ENCODE data around the gene TMUB2. TPM values are rescaled to one million over a fixed set of nuclear protein-coding genes. Genes with fewer than 3 reads are reported as not detected.
A peak's percentile ranks its signal among the peaks of the same experiment; 100 is the strongest.

Gene TMUB2
- total and polyA plus RNA-seq, 9 of the 15 experiments (the other 6 are each of a cell fraction or from before 2014, with no cell fraction given), result 4.1 to 29.8 (median 16.3) TPM

- no peak for TF ChIP-seq SP2 (IDR thresholded peaks at IDR 0.05; ENCODE audit: extremely low read depth, low read depth, low read length, poor library complexity, severe bottlenecking)
- TF ChIP-seq MYNN (IDR thresholded peaks at IDR 0.05), result peak; percentile 42; the same call in 1 of the 2 replicates
- TF ChIP-seq MYNN (CRISPR knock-in tag; IDR thresholded peaks at IDR 0.05), result no peak
- peak; percentile 88 for TF ChIP-seq ZNF740 (CRISPR knock-in tag; IDR thresholded peaks at IDR 0.05)
- no peak for TF ChIP-seq ZNF740 (tag; IDR thresholded peaks at IDR 0.05)
- TF ChIP-seq HDAC2 (IDR thresholded peaks at IDR 0.05), result no peak; the same call in 1 of the 2 replicates
- no peak for TF ChIP-seq ZNF174 (CRISPR knock-in tag; IDR thresholded peaks at IDR 0.05)
- TF ChIP-seq PRDM10 (IDR thresholded peaks at IDR 0.05; ENCODE audit: partially characterized antibody), result no peak
- 0 out of 2 replicates have a peak, but pooled peaks have one; percentile 15 for TF ChIP-seq ZNF592 (IDR thresholded peaks at IDR 0.05)
- TF ChIP-seq ZNF551 (CRISPR knock-in tag; IDR thresholded peaks at IDR 0.05), result no peak
- TF ChIP-seq MAZ (CRISPR knock-in tag; conservative IDR thresholded peaks at IDR 0.05 in 1 of 2, IDR thresholded peaks at IDR 0.05 in 1 of 2), result peak in 1 of 2 experiments; percentile 76; a peak in 2 of 4 replicates
- 0 out of 4 replicates have a peak, but pooled peaks of 1 of the 2 experiments have one; percentile 33 for TF ChIP-seq RCOR1 (IDR thresholded peaks at IDR 0.05; ENCODE audit: borderline replicate concordance in 1 of 2, low read depth in 2 of 2, low read length in 2 of 2)
- TF ChIP-seq TCF7L2 (IDR thresholded peaks at IDR 0.05; ENCODE audit: low read depth, low read length), result no peak
- TF ChIP-seq FIP1L1 (IDR thresholded peaks at IDR 0.05; ENCODE audit: low read depth, low read length, poor library complexity, severe bottlenecking), result no peak
- no peak for TF ChIP-seq BHLHE40 (IDR thresholded peaks at IDR 0.05; ENCODE audit: low read length)
- TF ChIP-seq TSC22D4 (tag; IDR thresholded peaks at IDR 0.05), result no peak
- no peak for TF ChIP-seq NUFIP1 (IDR thresholded peaks at IDR 0.05; ENCODE audit: partially characterized antibody)
- TF ChIP-seq ZNF77 (CRISPR knock-in tag; IDR thresholded peaks at IDR 0.05), result no peak
Observed at GRCh38 chr17:44197980-44198720, 11.4 kb downstream of the TMUB2 start (continued).

All from K562 (cell line).